Measurements from ENCODE around the gene ZNF695.
"Not testable (repeated sequence)": the region's sequence is repeated elsewhere in the genome, so short reads cannot be mapped to it uniquely, and the experiment has no call there.

ZNF695 gene

DNA sequence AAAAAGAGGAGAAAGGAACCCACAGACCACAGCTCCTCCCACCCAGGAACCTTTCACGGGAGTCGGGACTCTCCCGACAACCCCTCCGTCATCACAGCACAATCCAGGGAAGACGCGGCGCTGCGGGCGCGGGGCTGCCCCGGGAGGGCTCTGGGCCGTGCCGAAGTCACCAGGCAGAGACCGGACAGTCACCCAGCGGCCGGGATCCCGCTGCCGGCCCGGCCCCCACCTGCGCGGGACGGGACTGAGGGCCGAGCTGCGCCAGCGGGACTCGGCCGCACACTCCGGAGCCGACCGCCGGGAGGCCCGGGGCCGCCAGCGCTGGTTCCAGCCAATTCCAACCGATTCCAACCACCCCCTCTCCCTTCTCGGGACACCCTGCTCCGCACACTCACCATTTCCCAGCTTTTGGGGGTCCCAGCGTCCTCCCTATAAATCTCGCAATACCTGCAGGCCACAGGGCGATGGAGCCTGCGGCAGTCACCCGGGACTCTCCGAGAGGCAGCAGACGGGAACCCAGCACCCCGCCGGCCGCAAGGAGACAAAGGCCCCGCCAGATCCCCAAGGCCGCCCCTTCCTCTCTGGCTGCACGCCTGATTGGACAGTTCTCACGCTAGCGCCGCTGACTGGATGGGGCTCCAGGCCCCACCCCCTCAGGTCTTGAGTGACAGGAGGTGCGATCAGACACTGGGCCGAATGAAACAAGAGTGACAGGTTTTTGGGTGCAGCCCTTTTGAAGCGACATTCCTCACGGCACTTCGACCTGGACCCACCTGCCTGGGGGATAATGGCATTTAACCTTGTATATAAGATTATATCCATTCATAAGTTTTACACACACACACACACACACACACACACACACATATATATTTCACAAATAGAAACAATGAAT lies at the start of gene ZNF695:
Gene ZNF695 (minus strand): TSS at position 547 of the 895 bp plus-strand sequence. CDS start 149 bp downstream, at position 398.
- DNase-seq (ENCODE audit: insufficient read length, low spot score) (peak; percentile 42), FAIRE-seq (no peak)
- TF ChIP-seq POLR2A (IDR thresholded peaks at IDR 0.05; ENCODE audit: low read depth, low read length), result peak; percentile 17; the same call in 1 of the 2 replicates

DNA sequence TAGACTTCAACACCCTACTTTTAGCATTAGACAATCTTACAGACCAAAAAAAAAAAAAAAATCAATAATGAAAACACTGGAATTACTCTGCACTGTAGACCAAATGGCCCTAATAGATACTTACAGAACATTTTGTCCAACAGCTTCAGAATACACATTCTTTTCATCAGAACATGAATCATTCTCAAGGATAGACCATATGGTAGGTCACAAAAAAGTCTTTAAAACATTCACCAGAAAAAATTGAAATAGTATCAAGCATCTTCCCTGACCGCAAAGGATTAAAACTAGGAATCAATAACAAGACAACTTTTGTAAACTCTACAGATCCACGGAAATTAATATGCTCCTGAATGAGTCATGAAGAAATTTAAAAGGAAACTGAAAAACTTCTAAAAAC lies 48.2 kb upstream of the ZNF695 start:
- DNase-seq (ENCODE audit: insufficient read length, low spot score) (no peak), FAIRE-seq (no peak)
- no peak for TF ChIP-seq POLR2A (IDR thresholded peaks at IDR 0.05; ENCODE audit: low read depth, low read length)

DNA sequence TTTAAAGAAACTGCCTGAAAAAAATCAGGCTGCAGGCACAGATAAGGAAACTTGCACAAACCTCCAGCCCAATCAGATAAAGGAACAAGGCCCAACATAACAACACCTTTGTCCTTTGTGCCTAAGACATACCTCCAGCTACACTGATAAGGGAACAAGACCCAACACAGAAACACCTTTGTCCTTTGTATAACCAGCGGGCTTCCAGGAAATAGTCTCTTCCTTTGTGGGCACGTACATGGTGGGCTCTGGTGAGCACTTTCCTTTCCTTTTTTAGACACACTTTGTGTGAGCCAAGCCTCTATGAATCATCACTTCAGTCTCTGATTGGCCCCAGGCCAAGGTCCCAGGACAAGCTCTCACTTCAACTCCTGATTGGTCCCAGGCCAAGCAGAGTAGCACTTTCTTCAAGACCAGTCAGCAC lies 47.1 kb upstream of the ZNF695 start:
- FAIRE-seq (no peak), DNase-seq (ENCODE audit: insufficient read length, low spot score) (no peak)
- TF ChIP-seq POLR2A (IDR thresholded peaks at IDR 0.05; ENCODE audit: low read depth, low read length), result no peak

- FAIRE-seq (no peak), DNase-seq (ENCODE audit: insufficient read length, low spot score) (no peak)
- no peak for TF ChIP-seq POLR2A (IDR thresholded peaks at IDR 0.05; ENCODE audit: low read depth, low read length)
Observed at GRCh38 chr1:247047702-247048101, 39.8 kb upstream of the ZNF695 start.

DNA sequence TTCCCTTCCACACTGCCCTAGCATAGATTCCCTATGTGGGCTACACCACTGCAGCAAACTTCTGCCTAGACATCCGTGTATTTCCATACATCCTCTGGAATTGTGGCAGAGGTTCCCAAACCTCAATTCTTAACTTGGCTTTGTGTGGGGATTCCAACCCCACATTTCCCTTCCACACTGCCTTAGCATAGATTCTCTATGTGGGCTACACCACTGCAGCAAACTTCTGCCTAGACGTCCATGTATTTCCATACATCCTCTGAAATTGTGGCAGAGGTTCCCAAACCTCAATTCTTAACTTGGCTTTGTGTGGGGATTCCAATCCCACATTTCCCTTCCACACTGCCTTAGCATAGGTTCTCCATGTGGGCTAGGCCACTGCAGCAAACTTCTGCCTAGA lies 39.4 kb upstream of the ZNF695 start:
- DNase-seq (ENCODE audit: insufficient read length, low spot score) (no peak), FAIRE-seq (no peak)
- TF ChIP-seq POLR2A (IDR thresholded peaks at IDR 0.05; ENCODE audit: low read depth, low read length), result no peak

- FAIRE-seq (no peak), DNase-seq (ENCODE audit: insufficient read length, low spot score) (no peak)
- no peak for TF ChIP-seq POLR2A (IDR thresholded peaks at IDR 0.05; ENCODE audit: low read depth, low read length)
Observed at GRCh38 chr1:247043406-247043805, 35.5 kb upstream of the ZNF695 start.

DNA sequence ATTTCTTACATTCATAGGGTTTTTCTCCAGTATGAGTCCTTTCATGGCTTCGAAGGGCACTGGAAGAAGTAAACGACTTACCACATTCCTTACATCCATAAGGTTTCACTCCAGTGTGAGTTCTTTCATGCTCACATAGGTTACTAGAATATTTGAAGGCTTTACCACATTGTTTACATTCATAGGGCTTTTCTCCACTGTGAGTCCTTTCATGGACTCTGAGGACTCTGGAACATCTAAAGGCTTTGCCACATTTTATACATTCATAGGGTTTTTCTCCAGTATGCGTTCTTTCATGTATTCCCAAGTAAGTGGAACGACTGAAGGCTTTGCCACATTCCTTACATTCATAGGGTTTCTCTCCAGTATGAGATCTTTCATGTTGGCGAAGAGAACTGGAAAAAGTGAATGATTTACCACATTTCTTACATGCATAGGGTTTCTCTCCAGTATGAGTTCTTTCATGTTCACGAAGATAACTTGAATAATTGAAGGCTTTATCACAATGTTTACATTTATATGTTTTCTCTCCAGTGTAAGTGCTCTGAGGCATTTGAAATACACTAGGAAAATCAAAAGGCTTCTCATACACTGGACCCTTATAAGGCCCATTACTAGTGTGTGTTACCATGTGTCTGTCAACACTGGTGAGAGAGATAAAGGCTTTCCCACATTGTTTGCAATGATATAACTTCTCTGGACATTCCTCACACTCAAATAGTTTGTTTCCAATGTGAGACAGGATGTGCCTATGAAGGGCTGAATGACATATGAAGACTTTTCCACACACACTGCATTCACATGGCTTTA lies 29.9 kb upstream of the ZNF695 start:
- DNase-seq (ENCODE audit: insufficient read length, low spot score) (no peak), FAIRE-seq (no peak)
- no peak for TF ChIP-seq POLR2A (IDR thresholded peaks at IDR 0.05; ENCODE audit: low read depth, low read length)

DNA sequence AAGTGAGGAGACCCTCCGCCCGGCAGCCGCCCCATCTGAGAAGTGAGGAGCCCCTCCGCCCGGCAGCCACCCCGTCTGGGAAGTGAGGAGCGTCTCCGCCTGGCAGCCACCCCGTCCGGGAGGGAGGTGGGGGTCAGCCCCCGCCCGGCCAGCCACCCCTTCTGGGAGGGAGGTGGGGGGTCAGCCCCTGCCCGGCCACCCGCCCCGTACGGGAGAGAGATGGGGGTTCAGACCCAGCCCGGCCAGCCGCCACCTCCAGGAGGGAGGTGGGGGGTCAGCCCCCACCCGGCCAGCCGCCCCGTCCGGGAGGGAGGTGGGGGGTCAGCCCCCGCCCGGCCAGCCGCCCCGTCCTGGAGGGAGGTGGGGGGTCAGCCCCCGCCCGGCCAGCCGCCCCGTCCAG lies 24.4 kb upstream of the ZNF695 start:
- not testable (repeated sequence) for FAIRE-seq; DNase-seq (ENCODE audit: insufficient read length, low spot score)

GRCh38 chr1:247024658-247025057 lies 16.8 kb upstream of the ZNF695 start:
- not testable (repeated sequence) for FAIRE-seq; DNase-seq (ENCODE audit: insufficient read length, low spot score)

DNA sequence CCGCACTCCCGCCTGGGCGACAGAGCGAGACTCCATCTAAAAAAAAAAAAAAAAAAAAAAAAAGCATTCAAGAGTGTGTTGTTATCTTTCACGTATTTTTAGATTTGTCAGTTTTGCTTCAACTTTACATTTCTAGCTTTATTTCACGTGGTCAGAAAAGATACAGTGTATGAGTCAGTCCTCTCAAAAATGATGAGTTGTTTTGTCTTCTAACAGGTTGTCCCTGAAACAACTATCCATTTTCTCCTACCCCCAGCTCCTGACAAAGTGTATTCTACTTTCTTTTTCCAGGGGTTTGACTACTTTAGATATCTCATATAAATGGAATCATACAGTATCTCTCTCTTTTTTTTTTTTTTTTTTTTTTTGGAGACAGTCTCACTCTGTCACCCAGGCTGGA lies 5.5 kb upstream of the ZNF695 start:
- TF ChIP-seq POLR2A (IDR thresholded peaks at IDR 0.05; ENCODE audit: low read depth, low read length), result no peak
- FAIRE-seq, result no peak
- no peak for DNase-seq (ENCODE audit: insufficient read length, low spot score)

DNA sequence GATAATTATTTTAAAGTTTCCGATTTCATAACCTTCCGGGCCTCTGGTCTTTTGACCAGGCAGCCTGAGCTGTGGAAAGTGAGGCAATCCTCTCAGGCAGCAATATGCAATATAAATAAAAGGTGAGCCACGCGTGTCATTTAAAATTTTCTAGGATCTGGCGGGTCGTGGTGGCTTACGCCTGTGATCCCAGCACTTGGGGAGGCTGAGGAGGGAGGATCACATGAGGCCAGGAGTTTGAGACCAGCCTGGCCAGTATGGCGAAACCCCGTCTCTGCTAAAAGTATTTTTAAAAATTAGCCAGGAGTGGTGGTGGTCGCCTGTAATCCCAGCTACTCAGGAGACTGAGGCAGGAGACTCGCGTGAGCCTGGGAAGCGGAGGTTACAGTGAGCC lies 546 bp upstream of the ZNF695 start:
- FAIRE-seq (no peak), DNase-seq (ENCODE audit: insufficient read length, low spot score) (no peak)
- no peak for TF ChIP-seq POLR2A (IDR thresholded peaks at IDR 0.05; ENCODE audit: low read depth, low read length)

GRCh38 chr1:247004081-247004480 lies 3.8 kb downstream of the ZNF695 start:
- DNase-seq (ENCODE audit: insufficient read length, low spot score); FAIRE-seq: not testable (repeated sequence)

DNA sequence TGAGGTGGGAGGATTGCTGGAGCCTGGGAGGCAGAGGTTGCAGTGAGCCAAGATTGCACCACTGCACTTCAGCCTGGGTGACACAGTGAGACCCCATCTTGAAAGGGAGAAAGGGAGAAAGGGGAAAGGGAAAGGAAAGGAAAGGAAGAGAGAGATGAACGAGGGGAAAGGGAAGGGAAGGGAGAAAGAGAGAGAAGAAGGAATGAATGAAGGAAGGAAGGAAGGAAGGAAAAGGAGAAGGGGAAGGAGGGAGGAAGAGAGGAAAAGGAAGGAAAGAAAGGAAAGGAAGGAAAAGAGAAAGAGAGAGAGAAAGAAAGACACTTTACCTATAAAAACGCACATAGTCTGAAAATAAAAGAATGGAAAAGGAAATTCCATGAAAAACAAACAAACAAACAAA lies 18.0 kb downstream of the ZNF695 start:
- FAIRE-seq, result no peak

DNA sequence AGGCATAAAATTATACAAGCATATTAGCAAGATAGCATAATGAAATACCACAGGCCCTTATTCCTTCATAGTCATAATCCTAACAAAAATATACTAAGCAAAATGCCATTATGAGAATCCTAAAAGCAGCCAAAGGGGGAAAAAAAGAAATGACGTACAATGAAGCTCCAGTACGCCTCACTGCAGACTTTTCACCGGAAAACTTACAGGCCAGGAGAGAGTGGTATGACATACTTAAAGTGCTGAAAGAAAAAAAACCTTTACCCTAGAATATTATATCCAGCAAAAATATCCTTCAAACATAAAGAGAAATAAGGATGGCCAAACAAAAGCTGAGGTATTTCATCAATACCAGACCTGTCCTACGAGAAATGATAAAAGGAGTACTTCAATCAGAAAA lies 19.5 kb downstream of the ZNF695 start:
- no peak for DNase-seq (ENCODE audit: insufficient read length, low spot score)
- FAIRE-seq, result no peak
- no peak for TF ChIP-seq POLR2A (IDR thresholded peaks at IDR 0.05; ENCODE audit: low read depth, low read length)

More for the DNA sequence above, 18.0 kb downstream of the ZNF695 start:
- TF ChIP-seq POLR2A (IDR thresholded peaks at IDR 0.05; ENCODE audit: low read depth, low read length), result no peak
- DNase-seq (ENCODE audit: insufficient read length, low spot score), result no peak
